Neural cell (in vitro differentiated cells): ENCODE results near the gene MAVS. TPM values are rescaled to one million over a fixed set of nuclear protein-coding genes. Genes with fewer than 3 reads are reported as not detected.
"Not testable (repeated sequence)": the region's sequence is repeated elsewhere in the genome, so short reads cannot be mapped to it uniquely, and the experiment has no call there.

Experiments
- H2AFZ ChIP-seq: fragments of 200-600, 300-800 bp; sonication (generic), shearing (Covaris generic); 2 replicates; pipeline ENCODE4 v1.6.0; 2014; ENCODE audit warnings: low read depth, mild to moderate bottlenecking, antibody characterized with exemption, low read length, moderate library complexity
- H3F3A ChIP-seq: fragments of 200-600 bp; shearing (Covaris generic); 2 replicates; pipeline ENCODE4 v1.6.1; 2016; ENCODE audit warnings: mild to moderate bottlenecking, moderate library complexity, mixed read lengths, antibody characterized with exemption, low read length; ENCODE audit not compliant: insufficient read depth, poor library complexity, severe bottlenecking
- H3K27ac ChIP-seq: fragments of 200-600, 300-800 bp; sonication (generic), shearing (Covaris generic); 2 replicates; pipeline ENCODE4 v1.5.1; 2014; ENCODE audit warnings: mild to moderate bottlenecking, low read length, moderate library complexity
- H3K27me3 ChIP-seq: fragments of 300-800, 200-600 bp; sonication (generic), shearing (Covaris generic); 2 replicates; pipeline ENCODE4 v1.6.0; 2014; ENCODE audit warnings: mild to moderate bottlenecking, low read depth, low read length, moderate library complexity; ENCODE audit not compliant: insufficient read depth
- H3K36me3 ChIP-seq: fragments of 300-800, 200-600 bp; sonication (generic), shearing (Covaris generic); 2 replicates; pipeline ENCODE4 v1.5.1; 2014; ENCODE audit warnings: mild to moderate bottlenecking, antibody characterized with exemption, low read length, moderate library complexity; ENCODE audit not compliant: insufficient read depth
- H3K4me2 ChIP-seq: fragments of 300-800, 200-600 bp; sonication (generic), shearing (Covaris generic); 2 replicates; pipeline ENCODE4 v1.6.0; 2014; ENCODE audit warnings: mild to moderate bottlenecking, low read length
- H3K4me3 ChIP-seq: fragments of 300-800, 200-600 bp; sonication (generic), shearing (Covaris generic); 2 replicates; pipeline ENCODE4 v1.5.1; 2014; ENCODE audit warnings: mild to moderate bottlenecking, low read length, moderate library complexity
- H3K79me2 ChIP-seq: fragments of 200-600 bp; shearing (Covaris generic); replicated peaks from 2 replicates; pipeline ENCODE4 v1.6.0; 2014; ENCODE audit warnings: mild to moderate bottlenecking, low read length, moderate library complexity; ENCODE audit not compliant: insufficient read depth
- H3K9ac ChIP-seq: fragments of 300-800, 200-600 bp; sonication (generic), shearing (Covaris generic); 2 replicates; pipeline ENCODE4 v1.6.1; 2016; ENCODE audit warnings: mild to moderate bottlenecking, low read length, mixed read lengths
- H3K9me2 ChIP-seq: fragments of 200-600 bp; shearing (Covaris generic); 2 replicates; pipeline ENCODE4 v1.6.1; 2016; ENCODE audit warnings: mild to moderate bottlenecking, low read length, mixed read lengths; ENCODE audit not compliant: insufficient read depth
- H3K9me3 ChIP-seq: fragments of 200-600, 300-800 bp; sonication (generic), shearing (Covaris generic); 2 replicates; pipeline ENCODE4 v1.6.1; 2016; ENCODE audit warnings: mild to moderate bottlenecking, mixed run types, low read length, moderate library complexity, mixed read lengths
- H4K20me1 ChIP-seq: fragments of 200-600 bp; shearing (Covaris generic); 2 replicates; pipeline ENCODE4 v1.6.1; 2016; ENCODE audit warnings: mild to moderate bottlenecking, mixed run types; ENCODE audit not compliant: insufficient read depth
- EP300 ChIP-seq: fragments of 450-650 bp; conservative IDR thresholded peaks from 2 replicates; pipeline ENCODE4 v1.6.1; 2014; ENCODE audit warnings: antibody characterized with exemption, mild to moderate bottlenecking, moderate library complexity; ENCODE audit not compliant: poor library complexity, severe bottlenecking
- EZH2 ChIP-seq: fragments of 200-600, 300-800 bp; shearing (Covaris generic), sonication (generic); IDR thresholded peaks from 2 replicates; pipeline ENCODE4 v1.6.1; 2014; ENCODE audit warnings: antibody characterized with exemption, low read length, borderline replicate concordance, mild to moderate bottlenecking; ENCODE audit not compliant: insufficient read depth, poor library complexity, severe bottlenecking
- MXI1 ChIP-seq: fragments of 450-650 bp; conservative IDR thresholded peaks from 2 replicates; pipeline ENCODE4 v1.6.1; 2014; ENCODE audit warnings: antibody characterized with exemption, mild to moderate bottlenecking; ENCODE audit not compliant: poor library complexity, severe bottlenecking
- POLR2AphosphoS5 ChIP-seq: IDR thresholded peaks from 2 replicates; pipeline ENCODE4 v1.6.1; 2012
- RAD21 ChIP-seq: fragments of 450-650 bp; conservative IDR thresholded peaks from 2 replicates; pipeline ENCODE4 v1.6.1; 2014; ENCODE audit warnings: antibody characterized with exemption, mild to moderate bottlenecking, moderate library complexity
- SMC3 ChIP-seq: fragments of 450-650 bp; conservative IDR thresholded peaks from 2 replicates; pipeline ENCODE4 v1.6.1; 2014; ENCODE audit warnings: antibody characterized with exemption, mild to moderate bottlenecking, moderate library complexity; ENCODE audit not compliant: poor library complexity
- TAF1 ChIP-seq: IDR thresholded peaks from 2 replicates; pipeline ENCODE4 v1.6.1; 2012; ENCODE audit warnings: low read depth
- polyA plus RNA-seq: library from polyadenylated mRNA; depleted of rRNA; stranded (reverse); fragments of >200 nt; gene quantifications from 2 replicates; pipeline ENCODE4 v1.2.3, GENCODE V29; 2014
- TF ChIP-seq, protein P1 (sequence below): fragments of 450-650 bp; IDR thresholded peaks from 2 replicates; pipeline ENCODE4 v1.5.1; 2014; ENCODE audit warnings: antibody characterized with exemption, mild to moderate bottlenecking, moderate library complexity; ENCODE audit not compliant: poor library complexity, severe bottlenecking
- TF ChIP-seq, protein P2 (sequence below): IDR thresholded peaks from 2 replicates; pipeline ENCODE4 v1.6.1; 2012; ENCODE audit warnings: borderline replicate concordance

MAVS gene
- polyA plus RNA-seq, 1 donor from 2014 or later = 5.4 TPM

GRCh38 chr20:3902446-3902845 lies 55.8 kb downstream of the MAVS start:
- no peak overlapping the region for H2AFZ ChIP-seq
- no peak overlapping the region for H3K4me3 ChIP-seq
- H4K20me1 ChIP-seq = peaks cover 7% of the 10 kb centered on the region
- no peak overlapping the region for H3K9ac ChIP-seq
- no peaks in the 10 kb centered on the region for H3K36me3 ChIP-seq
- H3K4me2 ChIP-seq = no peak overlapping the region
- H3F3A ChIP-seq = no peaks in the 10 kb centered on the region
- no peaks in the 10 kb centered on the region for H3K27me3 ChIP-seq
- H3K9me3 ChIP-seq = no peaks in the 10 kb centered on the region
- peaks cover 65% of the 10 kb centered on the region for H3K79me2 ChIP-seq
- TF ChIP-seq EZH2 = no peak
- TF ChIP-seq, protein P1, sequence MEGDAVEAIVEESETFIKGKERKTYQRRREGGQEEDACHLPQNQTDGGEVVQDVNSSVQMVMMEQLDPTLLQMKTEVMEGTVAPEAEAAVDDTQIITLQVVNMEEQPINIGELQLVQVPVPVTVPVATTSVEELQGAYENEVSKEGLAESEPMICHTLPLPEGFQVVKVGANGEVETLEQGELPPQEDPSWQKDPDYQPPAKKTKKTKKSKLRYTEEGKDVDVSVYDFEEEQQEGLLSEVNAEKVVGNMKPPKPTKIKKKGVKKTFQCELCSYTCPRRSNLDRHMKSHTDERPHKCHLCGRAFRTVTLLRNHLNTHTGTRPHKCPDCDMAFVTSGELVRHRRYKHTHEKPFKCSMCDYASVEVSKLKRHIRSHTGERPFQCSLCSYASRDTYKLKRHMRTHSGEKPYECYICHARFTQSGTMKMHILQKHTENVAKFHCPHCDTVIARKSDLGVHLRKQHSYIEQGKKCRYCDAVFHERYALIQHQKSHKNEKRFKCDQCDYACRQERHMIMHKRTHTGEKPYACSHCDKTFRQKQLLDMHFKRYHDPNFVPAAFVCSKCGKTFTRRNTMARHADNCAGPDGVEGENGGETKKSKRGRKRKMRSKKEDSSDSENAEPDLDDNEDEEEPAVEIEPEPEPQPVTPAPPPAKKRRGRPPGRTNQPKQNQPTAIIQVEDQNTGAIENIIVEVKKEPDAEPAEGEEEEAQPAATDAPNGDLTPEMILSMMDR = no peak
- TF ChIP-seq RAD21 = no peak
- TF ChIP-seq SMC3 = no peak
- no peak for TF ChIP-seq MXI1
- TF ChIP-seq, protein P2, sequence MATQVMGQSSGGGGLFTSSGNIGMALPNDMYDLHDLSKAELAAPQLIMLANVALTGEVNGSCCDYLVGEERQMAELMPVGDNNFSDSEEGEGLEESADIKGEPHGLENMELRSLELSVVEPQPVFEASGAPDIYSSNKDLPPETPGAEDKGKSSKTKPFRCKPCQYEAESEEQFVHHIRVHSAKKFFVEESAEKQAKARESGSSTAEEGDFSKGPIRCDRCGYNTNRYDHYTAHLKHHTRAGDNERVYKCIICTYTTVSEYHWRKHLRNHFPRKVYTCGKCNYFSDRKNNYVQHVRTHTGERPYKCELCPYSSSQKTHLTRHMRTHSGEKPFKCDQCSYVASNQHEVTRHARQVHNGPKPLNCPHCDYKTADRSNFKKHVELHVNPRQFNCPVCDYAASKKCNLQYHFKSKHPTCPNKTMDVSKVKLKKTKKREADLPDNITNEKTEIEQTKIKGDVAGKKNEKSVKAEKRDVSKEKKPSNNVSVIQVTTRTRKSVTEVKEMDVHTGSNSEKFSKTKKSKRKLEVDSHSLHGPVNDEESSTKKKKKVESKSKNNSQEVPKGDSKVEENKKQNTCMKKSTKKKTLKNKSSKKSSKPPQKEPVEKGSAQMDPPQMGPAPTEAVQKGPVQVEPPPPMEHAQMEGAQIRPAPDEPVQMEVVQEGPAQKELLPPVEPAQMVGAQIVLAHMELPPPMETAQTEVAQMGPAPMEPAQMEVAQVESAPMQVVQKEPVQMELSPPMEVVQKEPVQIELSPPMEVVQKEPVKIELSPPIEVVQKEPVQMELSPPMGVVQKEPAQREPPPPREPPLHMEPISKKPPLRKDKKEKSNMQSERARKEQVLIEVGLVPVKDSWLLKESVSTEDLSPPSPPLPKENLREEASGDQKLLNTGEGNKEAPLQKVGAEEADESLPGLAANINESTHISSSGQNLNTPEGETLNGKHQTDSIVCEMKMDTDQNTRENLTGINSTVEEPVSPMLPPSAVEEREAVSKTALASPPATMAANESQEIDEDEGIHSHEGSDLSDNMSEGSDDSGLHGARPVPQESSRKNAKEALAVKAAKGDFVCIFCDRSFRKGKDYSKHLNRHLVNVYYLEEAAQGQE = no peak
- TF ChIP-seq POLR2AphosphoS5 = no peak
- TF ChIP-seq TAF1 = no peak
- no peak for TF ChIP-seq EP300
- no peak overlapping the region for H3K27ac ChIP-seq
- no peaks in the 10 kb centered on the region for H3K9me2 ChIP-seq

GRCh38 chr20:3904224-3904623 lies 57.6 kb downstream of the MAVS start:
- Histone ChIP-seq H3F3A (no peaks in the 10 kb centered on the region), H2AFZ (no peak overlapping the region), H3K9ac (no peak overlapping the region), H3K4me2 (no peak overlapping the region), H3K9me2 (no peaks in the 10 kb centered on the region), H3K27ac (no peak overlapping the region), H3K9me3 (no peaks in the 10 kb centered on the region), H3K4me3 (no peak overlapping the region), H4K20me1 (peaks cover 10% of the 10 kb centered on the region), H3K36me3 (peaks cover 4% of the 10 kb centered on the region), H3K27me3 (no peaks in the 10 kb centered on the region), H3K79me2 (peaks cover 68% of the 10 kb centered on the region)
- TF ChIP-seq POLR2AphosphoS5 (no peak), SMC3 (no peak)

- Histone ChIP-seq H4K20me1 (peaks cover 10% of the 10 kb centered on the region), H3K9me3 (no peaks in the 10 kb centered on the region), H3K9me2 (no peaks in the 10 kb centered on the region), H3K27ac (no peak overlapping the region), H3F3A (no peaks in the 10 kb centered on the region), H3K27me3 (no peaks in the 10 kb centered on the region), H2AFZ (no peak overlapping the region), H3K9ac (no peak overlapping the region), H3K79me2 (peaks cover 74% of the 10 kb centered on the region), H3K36me3 (peaks cover 4% of the 10 kb centered on the region), H3K4me2 (no peak overlapping the region), H3K4me3 (no peak overlapping the region)
- TF ChIP-seq POLR2AphosphoS5 (no peak), EZH2 (no peak)
- TF ChIP-seq, protein P1 = no peak
Measured at GRCh38 chr20:3904857-3905256, 58.2 kb downstream of the MAVS start.

DNA sequence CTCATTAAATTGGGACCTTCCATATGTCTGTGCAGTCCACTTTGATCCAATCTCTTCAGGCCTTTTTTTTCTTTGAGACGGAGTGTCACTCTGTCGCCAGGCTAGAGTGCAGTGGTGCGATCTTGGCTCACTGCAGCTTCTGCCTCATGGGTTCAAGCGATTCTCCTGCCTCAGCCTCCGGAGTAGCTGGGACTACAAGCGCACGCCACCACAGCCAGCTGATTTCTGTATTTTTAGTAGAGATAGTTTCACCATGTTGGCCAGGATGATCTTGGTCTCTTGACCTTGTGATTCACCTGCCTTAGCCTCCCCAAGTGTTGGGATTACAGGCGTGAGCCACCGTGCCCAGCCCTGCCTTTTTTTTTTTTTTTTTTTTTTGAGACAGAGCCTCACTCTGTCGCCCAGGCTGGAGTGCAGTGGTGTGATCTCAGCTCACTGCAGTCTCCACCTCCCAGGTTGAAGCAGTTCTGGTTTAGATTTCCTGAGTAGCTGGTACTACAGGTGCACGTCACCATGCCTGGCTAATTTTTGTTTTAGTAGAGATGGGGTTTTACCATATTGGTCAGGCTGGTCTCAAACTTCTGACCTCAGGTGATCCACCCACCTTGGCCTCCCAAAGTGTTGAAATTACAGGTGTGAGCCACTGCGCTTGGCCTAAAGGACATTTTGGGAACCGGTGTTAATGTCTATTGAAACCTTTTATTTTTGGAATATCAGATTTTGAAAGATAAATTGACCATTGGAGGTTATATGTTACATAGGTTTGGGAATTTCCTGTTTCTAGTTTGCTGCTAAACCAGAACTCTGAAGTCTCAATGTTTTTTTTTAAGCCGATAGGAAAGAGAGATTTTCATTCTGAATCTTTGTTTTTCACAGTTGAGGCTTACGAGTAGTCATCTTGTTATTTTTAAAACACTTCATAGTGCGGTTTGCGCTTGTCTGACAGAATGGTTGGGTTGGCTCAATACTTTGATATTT lies 60.4 kb downstream of the MAVS start:
- H3K4me2 ChIP-seq, H3F3A ChIP-seq, H3K36me3 ChIP-seq, H3K27ac ChIP-seq, H3K9ac ChIP-seq, H3K27me3 ChIP-seq, H3K9me2 ChIP-seq, H4K20me1 ChIP-seq, H3K4me3 ChIP-seq, H2AFZ ChIP-seq, H3K9me3 ChIP-seq: not testable (repeated sequence)
- peaks cover 79% of the 10 kb centered on the region for H3K79me2 ChIP-seq
